ENCODE results near the gene CLASP1.

DNA sequence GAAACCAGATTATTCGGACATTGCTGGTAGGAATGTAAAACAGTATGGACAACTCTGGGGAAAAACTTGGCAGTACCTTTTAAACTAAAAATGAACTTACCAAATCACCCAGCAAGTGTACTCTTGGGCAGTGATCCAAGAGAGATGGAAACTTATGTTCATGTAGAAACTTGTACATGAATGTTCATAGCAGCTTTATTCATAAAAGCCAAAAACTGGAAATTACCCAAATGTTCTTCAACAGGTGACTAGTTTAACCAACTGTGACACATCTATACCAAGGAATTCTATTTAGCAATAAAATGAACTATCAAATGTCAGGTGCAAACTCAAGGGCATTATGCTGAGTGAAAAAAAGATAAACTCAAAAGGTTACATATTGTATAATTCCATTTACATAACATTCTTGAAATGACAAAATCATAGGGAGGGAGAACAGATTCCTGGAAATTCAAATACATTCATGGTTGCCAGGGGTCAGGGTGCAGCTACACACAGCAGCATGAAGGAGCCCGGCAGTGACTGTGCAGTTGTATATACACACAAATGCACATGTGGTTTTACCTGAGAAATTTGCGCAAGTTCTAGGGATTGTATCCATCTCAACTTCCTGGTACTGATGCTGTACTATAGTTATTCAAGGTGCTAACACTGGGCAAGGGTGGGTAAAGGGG, 122.1 kb downstream of the CLASP1 start:
- TF ChIP-seq, protein P1, sequence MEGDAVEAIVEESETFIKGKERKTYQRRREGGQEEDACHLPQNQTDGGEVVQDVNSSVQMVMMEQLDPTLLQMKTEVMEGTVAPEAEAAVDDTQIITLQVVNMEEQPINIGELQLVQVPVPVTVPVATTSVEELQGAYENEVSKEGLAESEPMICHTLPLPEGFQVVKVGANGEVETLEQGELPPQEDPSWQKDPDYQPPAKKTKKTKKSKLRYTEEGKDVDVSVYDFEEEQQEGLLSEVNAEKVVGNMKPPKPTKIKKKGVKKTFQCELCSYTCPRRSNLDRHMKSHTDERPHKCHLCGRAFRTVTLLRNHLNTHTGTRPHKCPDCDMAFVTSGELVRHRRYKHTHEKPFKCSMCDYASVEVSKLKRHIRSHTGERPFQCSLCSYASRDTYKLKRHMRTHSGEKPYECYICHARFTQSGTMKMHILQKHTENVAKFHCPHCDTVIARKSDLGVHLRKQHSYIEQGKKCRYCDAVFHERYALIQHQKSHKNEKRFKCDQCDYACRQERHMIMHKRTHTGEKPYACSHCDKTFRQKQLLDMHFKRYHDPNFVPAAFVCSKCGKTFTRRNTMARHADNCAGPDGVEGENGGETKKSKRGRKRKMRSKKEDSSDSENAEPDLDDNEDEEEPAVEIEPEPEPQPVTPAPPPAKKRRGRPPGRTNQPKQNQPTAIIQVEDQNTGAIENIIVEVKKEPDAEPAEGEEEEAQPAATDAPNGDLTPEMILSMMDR (IDR thresholded peaks at IDR 0.05): no peak
- no peak for TF ChIP-seq POLR2A (IDR thresholded peaks at IDR 0.05)
